ENCODE results near the gene MCU.

MCU gene

DNA sequence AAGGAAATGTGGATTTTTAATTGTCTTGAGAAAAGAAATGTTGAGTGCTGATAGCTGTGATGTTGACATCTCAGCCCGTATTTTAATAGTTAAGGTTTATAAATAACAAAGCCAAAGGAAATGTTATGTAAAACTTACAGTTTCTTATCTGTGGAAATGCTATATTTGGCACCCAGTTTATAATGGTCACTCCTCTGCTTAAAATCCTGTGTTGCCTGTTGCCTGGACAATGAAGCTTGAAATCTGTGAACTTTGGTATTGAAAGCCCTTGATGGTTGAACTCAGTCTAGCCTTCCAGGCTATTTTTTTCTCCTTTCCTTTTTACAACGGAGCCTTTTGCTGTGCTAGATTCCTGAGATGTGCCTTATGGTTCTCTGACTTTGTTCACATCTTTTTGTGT, 46.5 kb downstream of the MCU start:
- TF ChIP-seq, protein P1, sequence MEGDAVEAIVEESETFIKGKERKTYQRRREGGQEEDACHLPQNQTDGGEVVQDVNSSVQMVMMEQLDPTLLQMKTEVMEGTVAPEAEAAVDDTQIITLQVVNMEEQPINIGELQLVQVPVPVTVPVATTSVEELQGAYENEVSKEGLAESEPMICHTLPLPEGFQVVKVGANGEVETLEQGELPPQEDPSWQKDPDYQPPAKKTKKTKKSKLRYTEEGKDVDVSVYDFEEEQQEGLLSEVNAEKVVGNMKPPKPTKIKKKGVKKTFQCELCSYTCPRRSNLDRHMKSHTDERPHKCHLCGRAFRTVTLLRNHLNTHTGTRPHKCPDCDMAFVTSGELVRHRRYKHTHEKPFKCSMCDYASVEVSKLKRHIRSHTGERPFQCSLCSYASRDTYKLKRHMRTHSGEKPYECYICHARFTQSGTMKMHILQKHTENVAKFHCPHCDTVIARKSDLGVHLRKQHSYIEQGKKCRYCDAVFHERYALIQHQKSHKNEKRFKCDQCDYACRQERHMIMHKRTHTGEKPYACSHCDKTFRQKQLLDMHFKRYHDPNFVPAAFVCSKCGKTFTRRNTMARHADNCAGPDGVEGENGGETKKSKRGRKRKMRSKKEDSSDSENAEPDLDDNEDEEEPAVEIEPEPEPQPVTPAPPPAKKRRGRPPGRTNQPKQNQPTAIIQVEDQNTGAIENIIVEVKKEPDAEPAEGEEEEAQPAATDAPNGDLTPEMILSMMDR (IDR thresholded peaks at IDR 0.05; ENCODE audit: low read depth, low read length): no peak

DNA sequence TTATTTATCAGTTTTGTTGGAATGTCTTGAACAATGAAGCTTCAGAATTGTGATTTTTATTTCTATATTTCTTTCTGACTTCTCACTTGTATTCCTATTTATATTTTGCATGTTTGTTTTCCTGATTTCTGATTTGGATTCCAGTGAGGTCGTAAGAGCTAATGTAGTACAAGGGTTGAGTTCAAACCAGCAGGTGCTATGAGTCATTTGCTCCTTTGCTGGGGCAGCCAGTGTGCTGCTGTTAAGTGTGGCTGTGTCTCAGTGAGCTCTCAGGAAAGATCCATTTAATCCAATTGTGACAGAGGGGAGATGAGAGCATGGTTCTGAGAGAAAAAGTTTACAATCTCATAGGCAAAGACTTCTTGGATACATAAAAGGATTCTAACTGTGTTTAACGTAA, 48.6 kb downstream of the MCU start:
- TF ChIP-seq, protein P1 (IDR thresholded peaks at IDR 0.05; ENCODE audit: low read depth, low read length): no peak
- no peak for DNase-seq (ENCODE audit: extremely low read depth, low read depth)

More for the DNA sequence above, 46.5 kb downstream of the MCU start:
- no peak for DNase-seq (ENCODE audit: extremely low read depth, low read depth)

DNA sequence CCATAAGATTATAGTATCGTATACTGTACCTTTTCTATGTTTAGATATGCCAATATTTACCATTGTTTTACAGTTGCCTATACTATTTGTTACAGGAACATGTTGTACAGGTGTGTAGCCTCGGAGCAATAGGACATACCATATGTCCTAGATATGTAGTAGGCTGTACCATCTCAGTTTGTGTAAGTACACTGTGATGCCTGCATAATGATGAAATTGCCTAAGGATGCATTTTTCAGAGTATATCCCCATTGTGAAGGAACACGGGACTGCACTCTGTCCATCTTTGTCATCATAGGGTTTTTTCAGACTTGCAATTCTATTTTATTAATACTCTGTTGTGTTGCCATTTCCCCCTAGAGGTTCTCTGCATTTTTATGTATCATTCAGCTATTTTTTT, 50.1 kb downstream of the MCU start:
- TF ChIP-seq, protein P1 (IDR thresholded peaks at IDR 0.05; ENCODE audit: low read depth, low read length): no peak
- no peak for DNase-seq (ENCODE audit: extremely low read depth, low read depth)

DNA sequence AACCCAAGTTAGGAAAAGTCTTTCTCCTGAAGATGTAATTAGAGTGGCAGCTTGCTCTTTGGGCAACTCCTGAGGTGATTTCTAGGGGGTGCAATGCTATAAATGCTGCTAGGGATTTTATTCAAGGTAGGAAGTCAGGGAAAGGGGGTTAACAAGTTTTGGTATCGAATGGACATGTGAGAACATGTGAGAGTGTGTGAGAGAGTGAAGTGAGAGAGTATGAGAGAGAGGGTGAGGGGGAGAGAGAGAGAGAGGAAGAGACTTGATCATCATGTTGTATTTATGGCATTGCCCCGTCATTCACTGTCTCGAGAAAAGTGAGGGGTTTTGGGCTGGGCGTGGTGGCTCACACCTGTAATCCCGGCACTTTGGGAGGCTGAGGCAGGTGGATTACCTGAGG, 50.9 kb downstream of the MCU start:
- DNase-seq (ENCODE audit: extremely low read depth, low read depth): no peak

DNA sequence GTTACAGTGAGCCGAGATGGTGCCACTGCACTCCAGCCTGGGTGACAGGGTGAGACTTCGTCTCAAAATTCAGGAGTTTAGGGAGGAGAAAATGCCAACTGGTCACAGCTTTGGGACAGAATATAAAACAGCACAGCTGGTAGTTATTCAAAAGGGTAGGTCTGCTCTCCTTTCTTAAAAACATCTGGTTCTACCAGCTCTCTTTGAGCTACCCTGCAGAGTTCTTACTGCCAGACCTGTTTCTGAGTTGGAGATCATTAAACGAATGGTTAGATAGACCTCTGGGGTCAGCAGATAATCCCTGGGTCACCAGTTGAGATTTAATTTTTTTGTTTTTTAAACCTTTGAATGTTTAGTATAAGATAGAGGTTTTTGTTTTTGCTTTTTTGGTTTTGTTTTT, 52.6 kb downstream of the MCU start:
- TF ChIP-seq, protein P1 (IDR thresholded peaks at IDR 0.05; ENCODE audit: low read depth, low read length): no peak
- no peak for DNase-seq (ENCODE audit: extremely low read depth, low read depth)

More for the DNA sequence above, 50.9 kb downstream of the MCU start:
- TF ChIP-seq, protein P1 (IDR thresholded peaks at IDR 0.05; ENCODE audit: low read depth, low read length): no peak

DNA sequence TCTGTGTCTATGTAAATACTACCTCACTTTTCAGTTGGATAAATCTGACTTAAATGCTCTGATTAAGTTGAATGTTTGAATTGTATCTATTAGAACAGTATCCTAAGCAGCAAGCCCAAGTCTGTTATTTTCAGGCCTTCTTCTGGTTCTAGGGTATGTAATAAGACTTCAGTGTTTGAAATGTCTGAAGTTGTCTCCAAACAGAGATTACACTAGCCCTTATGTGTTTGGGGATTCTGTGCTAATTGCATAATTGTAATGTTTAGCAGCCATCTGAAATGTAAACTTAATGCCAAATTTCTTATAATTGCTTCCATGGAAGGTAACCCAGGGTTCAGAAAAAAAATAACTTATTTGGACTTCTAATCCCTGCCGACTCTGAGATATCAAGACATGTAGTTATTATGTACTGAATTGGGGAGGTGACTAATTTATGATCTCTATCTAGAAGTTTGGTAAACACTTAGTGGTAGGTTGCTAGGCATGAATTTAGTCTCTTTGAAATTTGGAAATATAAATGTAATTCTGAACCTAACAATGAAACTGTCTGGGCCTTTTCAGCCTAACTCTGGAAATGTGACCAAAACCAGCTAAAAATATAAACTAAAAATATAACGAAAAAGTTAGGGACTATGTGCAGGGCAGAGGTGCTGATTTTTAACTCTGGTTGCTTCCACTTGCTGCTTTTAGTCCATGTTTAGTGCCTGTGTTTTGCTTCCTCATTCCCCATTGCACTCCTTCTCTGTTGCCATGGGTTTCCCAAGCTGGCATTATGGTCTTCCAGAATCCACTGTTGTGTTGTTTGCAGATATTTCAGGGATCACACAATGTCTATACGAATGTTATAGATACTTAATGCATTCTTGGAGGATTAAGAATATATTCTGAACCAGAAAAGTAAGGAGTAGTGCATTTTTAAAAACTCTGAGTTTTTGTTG, 54.8 kb downstream of the MCU start:
- DNase-seq (ENCODE audit: extremely low read depth, low read depth): no peak
- TF ChIP-seq, protein P1 (IDR thresholded peaks at IDR 0.05; ENCODE audit: low read depth, low read length): no peak

DNA sequence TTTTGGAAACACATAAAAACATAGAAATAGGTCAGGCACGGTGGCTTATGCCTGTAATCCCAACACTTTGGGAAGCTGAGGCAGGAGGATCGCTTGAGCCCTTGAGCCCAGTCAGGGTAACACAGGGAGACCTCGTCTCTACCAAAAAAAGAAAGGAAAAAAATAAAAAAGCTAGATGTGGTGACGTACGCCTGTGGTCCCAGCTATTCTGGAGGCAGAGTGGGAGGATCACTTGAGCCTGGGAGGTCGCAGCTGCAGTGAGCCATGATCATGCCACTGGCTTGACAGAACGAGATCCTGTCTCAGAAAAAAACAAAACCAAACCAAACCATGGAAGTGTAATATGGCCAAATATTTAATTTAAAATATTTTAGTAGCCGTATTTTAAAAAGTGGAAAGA, 55.6 kb downstream of the MCU start:
- no peak for DNase-seq (ENCODE audit: extremely low read depth, low read depth)
- TF ChIP-seq, protein P1 (IDR thresholded peaks at IDR 0.05; ENCODE audit: low read depth, low read length): no peak

Measured in AG09319 (cell line).